Measurements from ENCODE around the gene DST.
"Not testable (repeated sequence)": the region's sequence is repeated elsewhere in the genome, so short reads cannot be mapped to it uniquely, and the experiment has no call there.

DST gene

DNA sequence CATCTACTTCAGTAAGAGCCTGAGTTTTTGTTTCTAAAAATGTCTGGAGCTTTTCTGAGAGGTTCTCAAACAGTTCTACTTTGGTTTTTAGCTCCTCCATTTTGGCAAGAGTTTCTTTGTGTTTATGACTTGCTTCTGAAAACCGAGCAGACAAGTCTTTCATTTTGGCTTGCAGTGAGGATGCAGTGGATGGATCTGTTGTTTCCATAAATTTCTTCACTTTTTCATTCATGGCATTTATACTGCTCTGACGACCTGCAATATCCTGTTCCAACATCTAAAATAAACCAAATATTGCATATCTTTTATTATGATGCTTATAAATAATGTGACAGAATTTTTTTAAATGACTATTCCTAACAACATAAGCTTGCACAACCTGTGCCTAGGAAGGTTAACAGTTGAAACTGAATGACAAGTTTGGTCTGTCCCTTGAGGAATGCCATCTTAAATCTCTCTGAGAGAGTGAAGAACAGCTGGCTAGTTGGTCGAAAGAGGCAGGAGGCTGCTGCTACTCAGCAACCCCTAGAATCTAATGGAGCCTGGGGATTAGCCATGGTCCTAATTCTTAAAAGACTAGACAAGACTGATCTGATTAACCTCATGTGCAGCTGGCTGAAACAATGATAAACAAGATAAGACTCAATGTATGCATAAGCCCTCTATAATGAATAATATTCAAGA, 69.8 kb downstream of the DST start:
- no peak for DNase-seq (ENCODE audit: low read depth in 1 of 2, low spot score in 1 of 2)

DNA sequence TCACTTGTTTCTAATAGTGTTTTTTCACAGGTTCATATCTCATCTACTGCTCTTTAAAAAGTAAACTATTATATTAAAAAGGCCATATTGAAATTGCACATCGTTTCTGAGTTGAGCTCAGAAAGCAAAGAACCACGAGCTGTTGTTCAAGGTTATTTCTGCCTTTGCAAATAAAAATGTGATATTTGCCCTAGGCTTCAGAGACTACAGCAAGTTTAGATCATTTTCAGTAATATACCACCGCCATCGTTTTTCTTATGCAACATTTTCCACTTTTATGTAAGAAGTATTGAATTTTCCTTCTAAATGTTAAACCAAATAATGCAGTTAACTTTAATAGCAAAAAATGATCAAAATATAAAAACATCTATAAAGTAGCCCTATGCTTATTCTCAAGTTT, 71.1 kb downstream of the DST start:
- no peak for DNase-seq (ENCODE audit: low read depth in 1 of 2, low spot score in 1 of 2)

DNA sequence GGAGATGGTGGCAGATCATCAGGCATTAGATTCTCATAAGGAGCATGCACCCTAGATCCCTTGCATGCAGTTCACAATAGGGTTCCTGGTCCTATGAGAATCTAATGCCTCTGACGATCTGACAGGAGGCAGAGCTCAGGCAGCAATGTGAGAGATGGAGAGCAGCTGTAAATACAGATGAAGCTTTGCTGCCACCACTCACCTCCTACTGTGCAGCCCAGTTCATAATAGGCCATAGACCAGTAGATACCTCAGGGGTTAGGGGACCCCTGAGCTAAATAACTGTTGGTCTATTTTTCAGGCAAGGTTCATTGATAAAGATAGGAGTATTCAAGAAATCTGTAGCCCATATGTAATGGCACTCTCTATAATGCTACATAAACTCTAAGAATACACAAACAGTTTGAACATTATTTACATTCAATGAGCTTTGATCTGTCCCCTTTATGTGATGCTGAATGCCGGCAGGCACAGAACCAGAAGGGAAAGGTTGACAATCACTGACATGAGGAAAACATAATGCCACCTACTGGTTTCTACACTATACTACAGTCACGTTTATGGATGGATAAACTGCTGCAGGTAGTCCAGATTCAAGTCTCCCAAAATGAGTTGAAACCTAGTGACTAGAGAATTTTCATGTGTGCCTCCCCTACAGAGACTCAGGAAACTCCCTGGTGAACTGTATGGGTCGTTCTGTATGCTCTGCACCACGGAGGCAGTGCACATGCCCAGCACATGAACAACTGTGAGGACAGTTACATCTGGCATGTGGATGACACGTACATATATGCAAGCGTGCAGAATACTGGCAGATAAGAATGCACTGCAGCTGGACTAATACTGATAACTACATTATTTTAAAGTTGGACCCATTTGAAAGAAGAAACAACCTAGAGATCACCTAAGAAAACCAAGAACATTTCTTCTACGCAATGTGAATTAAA, 72.0 kb downstream of the DST start:
- DNase-seq (ENCODE audit: low read depth in 1 of 2, low spot score in 1 of 2), result no peak

DNA sequence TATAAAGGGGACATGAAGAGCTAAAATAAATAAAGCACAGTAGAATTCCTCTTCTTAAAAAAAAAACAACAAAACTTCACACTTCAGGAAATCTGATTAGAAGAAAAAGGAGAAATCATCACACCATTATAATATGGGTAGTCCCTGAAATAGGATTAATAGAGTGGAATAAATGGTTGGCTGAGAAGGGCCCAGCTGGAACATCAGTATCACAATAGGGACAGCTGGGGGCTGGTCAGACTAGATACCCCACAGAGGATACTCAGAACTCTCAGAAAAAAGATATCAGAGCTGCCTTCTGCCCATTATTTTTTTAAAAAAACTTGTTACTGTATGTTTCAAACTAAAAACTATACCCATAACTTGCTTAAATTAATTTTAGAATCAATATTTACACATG, 75.2 kb downstream of the DST start:
- no peak for DNase-seq (ENCODE audit: low read depth in 1 of 2, low spot score in 1 of 2)

DNA sequence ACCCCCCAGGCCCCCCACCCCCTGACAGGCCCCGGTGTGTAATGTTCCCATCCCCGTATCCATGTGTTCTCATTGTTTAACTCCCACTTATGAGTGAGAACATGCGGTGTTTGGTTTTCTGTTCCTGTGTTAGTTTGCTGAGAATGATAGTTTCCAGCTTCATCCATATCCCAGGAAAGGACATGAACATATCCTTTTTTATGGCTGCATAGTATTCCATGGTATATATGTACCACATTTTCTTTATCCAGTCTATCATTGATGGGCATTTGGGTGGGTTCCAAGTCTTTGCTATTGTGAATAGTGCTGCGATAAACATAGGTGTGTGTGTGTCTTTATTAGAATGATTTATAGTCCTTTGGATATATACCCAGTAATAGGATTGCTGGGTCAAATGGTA, 80.0 kb downstream of the DST start:
- not testable (repeated sequence) for DNase-seq (ENCODE audit: low read depth in 1 of 2, low spot score in 1 of 2)

DNA sequence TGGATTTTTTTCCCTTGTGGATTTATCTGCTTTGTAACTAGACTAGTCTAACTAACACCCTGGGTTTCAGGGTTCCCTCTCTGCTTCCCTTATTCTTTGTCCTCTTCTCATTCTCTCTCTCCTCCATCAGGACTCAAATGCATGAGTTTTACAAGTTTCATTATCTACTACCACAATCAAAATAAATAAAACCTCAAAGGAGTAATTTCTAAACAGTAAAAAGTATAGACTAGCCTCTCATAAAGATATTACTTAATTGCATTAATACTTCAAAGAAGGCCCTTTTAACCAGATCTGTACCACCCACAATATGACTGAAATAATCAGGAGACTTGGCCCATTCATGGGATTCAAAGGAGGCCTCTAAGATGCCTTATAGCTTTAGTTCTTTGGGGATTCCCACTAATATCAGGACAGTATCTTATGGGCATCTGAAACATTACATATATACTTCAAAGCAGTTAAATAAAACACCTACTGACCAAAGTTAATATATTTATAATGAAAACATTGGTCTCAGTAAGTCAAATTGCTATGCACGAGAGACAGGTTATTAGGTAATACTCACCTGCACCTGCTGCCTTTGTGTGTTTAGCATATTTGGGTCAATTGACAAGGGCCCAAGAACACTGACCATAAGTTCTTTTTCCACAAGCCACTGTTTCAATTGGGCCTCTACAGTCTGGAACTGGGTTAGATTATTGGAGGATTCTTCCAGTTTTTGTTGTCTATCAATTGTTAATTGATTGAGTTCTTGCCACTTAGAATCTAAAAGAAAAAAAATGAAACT, 85.7 kb downstream of the DST start:
- DNase-seq (ENCODE audit: low read depth in 1 of 2, low spot score in 1 of 2), result no peak

DNA sequence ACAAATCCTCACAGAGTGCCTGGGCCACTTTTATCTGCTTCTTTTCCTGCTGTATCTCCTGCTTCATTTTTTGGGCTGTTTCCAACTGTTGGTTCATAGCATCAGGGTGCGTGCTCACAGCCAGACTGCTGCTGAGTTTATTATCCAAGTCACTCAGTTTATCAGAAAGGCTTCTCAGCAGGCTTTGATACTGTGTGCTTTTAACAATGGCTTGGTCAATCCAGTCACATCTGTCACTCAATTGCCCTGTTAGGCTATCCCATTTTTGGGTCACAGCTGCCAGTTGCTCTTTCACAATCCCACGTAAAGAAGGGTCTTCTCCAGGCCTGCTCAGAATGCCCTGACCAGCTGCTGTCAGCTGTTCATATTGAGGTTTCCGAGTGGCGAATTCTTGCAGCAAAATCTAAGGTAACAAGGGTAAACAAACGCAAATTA, 87.2 kb downstream of the DST start:
- no peak for DNase-seq (ENCODE audit: low read depth in 1 of 2, low spot score in 1 of 2)

DNA sequence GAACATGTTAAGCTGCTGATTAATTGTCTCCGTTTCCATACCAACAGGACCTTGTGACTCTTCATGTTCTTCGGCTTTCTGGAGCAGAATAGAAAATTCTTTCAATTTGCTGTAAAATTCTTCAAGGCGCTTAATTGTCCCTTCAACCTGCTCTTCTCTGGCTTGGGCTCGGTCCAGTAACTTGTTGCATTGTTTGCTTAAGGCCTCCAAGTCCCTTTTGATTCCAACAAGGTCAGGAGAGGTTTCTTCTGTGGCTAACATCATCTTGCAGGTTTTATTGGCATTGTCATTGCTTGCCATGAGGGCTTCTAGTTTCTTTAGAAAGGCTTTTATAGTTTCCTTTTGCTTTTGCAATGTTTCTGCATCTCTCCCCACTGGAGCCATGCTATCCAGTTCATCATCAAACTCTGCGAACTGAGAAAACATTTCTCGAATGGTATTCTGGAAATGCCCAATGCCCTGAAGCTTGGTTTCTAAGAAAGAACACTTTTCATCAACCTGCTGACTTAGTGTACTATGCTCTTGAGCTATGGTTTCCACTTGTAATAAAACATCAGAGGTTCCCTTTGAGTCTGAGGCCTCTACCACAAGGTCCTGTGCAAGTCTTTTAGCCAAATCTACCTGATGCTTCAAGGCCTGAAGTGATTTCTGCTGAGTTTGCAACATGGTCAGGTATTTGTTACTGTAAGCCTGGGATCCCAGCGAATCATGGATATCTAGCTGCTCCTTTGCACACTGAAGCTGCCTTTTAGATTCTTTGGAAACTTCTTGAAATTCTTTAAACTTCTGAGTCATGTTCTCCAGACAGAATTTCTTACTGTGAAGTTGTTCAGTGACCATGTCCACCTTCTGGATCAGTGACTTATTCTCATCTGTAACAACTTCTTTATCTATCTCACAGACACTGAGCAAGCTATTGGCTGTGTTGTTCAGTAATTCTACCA, 90.2 kb downstream of the DST start:
- DNase-seq (ENCODE audit: low read depth in 1 of 2, low spot score in 1 of 2), result no peak

DNA sequence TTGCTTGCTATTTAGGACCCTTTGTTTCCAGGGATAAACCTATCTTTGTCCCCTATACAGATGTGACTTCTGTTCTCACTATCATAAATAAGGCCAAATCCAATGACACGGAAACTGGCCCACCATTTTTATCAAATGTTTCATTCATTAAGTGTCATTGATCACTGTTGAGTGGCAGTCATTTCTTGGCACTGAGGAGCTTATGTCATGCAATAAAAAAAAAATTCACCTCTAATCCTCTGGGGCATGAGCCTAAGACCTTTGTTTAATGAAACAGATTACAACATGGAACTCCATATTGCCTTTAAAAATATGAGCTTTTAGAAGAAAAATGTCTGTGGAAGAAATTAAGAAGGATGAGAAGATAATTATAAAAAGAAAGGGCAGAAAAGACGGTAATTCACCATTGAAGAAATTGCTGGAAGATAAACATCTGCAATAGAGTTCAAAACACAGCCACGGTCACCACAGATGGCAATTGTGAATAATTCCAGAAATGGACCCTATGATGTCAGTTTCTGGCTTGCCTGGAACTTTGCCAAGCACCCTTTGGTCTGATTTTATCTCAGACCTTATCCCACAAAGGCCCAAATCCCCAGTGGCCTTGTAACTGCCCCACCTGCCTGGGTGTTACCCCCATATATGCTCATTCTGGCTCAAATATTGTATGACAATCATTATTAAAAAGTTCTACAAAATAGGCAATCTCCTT, 91.1 kb downstream of the DST start:
- DNase-seq (ENCODE audit: low read depth in 1 of 2, low spot score in 1 of 2), result no peak

DNA sequence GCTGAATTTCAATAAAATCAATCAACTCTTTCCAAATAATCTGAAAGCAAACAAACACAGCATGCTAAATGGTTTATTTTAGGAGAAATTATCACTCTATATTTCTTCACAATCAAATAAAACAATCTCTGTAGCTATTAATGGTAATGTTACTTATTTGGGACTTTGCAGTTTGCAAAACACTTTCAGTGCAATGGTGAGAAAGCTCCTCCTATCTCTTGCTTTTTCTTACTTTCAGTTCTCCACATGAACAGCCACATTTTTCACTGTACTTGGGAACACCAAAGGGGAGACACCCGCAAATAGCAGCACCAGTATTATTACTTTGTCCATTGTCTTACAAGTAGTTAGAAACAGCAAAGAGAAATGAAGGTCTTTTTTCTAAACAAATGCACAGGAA, 92.4 kb downstream of the DST start:
- no peak for DNase-seq (ENCODE audit: low read depth in 1 of 2, low spot score in 1 of 2)

DNA sequence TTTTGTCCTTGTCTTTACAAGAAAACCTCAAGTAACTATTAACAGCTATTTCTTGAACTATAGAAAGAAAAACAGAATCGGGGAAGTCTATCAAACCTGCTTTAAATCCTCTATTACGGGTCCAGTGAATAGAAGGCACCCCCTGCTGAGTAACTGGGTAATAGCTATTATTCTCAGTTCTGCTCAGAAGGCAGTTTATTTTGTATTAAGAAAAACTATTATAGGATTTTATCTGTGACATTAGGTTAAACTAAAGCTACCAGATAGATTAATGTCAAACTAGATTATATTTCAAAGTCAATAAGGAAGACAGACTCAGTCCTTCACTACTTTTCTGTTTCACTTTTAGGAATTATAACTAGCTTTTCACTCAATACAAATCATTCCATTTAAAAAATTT, 93.7 kb downstream of the DST start:
- DNase-seq (ENCODE audit: low read depth in 1 of 2, low spot score in 1 of 2), result no peak

DNA sequence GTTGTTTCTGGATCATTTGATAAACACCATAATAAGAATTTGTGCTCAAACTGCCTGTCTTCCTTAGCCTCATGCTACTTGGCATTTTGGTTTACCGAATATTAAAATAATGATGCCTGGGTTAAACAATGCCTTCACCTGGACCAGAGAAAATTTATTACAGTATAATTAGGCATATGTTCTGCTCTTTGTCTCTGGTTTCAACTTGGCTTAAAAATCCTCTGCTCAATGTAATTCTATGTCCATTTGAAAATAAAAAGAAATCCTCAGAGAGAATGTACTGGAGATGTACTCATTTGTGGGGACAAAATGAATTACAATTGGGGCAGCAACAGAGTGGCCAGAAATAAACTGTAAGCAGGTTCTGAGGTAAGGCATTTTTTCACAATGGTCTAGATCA, 95.0 kb downstream of the DST start:
- no peak for DNase-seq (ENCODE audit: low read depth in 1 of 2, low spot score in 1 of 2)

DNA sequence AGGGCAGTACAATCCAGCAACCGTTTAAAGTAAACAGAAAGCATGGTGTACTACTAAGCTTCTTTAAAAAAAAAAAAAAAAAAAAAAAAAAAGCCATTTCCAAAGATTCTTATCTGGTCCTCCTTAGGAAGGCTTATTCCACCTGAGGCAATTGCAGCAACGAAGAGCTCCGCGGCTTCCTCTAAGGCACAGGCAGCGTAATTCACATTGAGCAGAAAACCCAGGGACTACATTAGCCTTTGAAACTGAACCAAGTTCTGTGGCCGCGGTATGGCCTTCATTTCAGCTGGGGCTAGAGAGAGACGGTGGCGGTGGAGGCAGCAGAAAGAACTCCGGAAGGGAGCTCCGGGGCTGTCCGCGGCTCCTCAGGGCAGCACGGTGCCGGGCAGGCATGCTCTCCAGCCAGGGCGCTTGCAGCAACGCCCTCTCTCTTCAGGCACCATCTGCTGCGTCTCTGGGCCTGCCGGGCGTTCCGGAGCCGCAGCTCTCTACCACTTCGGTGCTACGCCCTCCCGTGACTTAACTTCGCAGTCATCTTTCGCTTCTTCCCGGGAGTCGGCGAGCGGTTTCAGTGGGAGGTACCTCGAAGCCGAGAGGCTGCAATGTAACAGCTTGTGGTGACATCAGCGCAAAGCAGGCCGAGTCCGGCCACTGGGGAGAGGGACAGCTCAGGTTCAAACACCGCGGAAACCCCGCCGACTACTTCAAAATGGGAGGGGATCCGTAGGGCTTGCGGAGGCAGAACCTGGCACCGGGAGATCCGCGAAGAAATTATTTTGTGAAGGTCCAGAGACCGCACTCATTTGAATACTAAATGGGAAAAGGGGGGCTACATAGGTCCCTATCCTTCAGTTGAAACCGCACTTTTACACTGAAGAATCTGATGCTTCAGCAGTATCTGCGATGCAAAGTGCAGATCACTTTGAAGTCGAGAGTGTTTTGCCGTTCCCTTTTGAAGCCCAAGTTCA, 100.0 kb downstream of the DST start:
- peak; percentile 21 to 59 for DNase-seq (ENCODE audit: low read depth in 1 of 2, low spot score in 1 of 2)

DNA sequence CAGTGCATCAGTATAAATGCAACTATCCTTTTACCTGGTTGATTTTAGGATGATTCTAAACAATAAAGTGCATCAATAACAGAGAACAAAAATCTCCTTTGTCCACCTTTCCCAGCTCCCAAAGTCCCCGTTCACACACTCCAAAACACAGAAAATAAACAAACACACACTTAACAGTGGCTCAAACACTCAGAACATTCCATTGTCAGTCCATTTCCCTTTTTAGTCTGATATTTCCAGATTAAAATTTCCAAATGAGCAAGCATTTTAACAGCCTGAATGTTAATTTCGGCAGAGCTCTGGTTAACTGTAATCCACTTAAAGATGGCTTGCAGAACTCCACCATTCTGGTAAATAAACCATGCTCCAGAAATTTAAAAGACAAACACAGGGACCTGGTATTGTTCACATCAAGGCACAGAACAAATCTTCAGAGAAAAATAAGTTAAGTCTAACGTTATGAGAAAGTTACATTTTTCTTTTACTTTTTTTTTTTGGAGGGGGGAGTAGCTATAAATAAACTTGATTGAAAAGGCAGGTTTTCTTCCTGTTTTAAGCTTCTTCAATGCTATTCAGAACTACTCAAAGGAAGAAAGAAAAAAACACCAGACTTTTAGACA, 100.8 kb downstream of the DST start:
- no peak for DNase-seq (ENCODE audit: low read depth in 1 of 2, low spot score in 1 of 2)

DNA sequence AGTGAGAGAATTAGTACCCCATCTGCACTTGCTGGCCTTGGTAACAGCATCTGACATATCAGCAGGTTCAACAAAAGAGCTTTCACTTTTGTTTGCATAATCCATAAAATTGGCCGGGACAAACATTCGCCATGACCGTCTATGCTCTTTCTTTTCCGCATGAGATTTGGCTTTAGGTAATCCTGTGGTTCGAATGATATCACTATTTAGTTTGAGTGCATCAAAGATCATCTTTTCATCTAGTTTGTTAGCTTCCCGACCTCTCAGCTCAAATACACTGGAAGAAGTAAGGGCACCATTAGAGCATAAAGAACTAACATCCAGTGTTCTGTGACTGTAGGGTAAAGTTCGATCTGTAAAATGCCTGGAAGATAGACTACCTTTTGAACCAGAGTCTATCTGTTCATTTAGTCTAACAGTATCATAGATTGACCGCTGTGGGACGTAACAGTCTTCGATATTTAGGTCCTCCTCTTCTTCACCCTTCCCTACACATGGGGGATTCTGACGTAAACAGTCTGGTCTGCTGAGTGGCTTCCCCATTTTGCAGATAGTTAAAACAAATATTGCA, 101.6 kb downstream of the DST start:
- DNase-seq (ENCODE audit: low read depth in 1 of 2, low spot score in 1 of 2), result no peak

DNA sequence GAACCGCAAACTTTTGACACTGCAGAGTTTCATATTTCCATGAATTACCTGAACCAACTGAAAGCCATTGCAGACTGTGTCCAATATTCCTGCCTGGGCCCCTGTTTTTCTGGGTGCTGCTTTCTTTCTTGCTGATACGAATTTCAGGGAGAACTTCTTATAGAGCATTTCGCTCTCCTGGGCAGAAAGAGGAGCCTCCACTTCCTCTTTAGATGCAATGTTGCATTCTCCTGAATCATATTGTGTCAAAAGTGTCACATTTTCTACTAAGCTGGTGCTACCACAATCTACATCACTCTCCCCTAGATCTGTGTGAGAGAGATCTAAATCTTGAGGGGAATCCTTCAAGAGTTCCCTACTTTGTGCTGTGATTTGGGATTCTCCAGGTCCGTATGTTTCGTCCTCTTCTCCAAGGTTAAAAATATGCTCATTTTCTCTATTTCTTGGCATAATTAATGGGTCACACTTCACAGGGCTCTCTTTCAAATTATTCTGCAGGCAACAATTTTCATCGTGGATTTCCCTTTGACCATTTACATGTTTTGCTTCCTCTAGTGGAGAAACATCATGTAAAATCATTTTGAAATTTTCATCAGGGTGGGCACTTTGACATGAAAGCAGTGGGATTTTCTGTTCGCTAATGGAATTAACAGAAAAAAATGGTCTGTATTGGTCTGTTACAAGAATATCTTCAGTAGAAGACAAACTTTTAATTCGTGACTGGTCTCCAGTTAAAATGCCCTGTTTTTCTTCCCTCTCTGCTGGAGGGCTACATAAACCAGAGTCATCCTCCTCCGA, 102.3 kb downstream of the DST start:
- no peak for DNase-seq (ENCODE audit: low read depth in 1 of 2, low spot score in 1 of 2)

DNA sequence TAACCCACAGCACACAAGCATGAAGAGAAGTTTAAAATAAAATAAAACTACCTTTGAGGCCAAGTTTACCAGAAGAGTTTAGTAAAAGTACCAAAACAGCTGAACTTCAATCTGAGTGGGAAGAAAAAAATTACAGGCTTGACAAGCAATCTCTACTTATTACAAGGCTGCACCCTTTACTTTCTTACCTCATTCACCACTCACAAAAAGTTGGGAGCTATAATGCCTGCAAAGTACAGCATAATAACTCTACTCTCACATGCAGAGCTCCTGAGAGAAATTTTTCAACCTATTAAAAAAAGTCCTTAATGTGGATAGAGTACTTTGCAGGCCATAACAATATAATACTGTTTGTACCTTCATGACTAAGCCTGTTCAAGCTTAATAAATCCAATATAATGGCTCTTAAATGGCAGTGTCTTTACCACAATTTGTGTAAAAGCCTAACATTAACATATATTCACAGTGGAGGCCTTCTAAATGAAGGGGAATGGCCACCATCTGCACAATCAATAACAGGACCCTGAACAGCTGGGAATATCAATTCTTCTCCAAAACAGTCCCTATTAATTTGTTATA, 103.1 kb downstream of the DST start:
- DNase-seq (ENCODE audit: low read depth in 1 of 2, low spot score in 1 of 2), result no peak
